Prostate gland (tissue), 2 donors: Measurements from ENCODE around the gene SIGLEC7. TPM values are rescaled to one million over a fixed set of nuclear protein-coding genes. Genes with fewer than 3 reads are reported as not detected.

Source experiments
- DNase-seq: peaks from one replicate; pipeline ENCODE4 v3.0.0-alpha.2; 2019; ENCODE audit warnings: low spot score
- H3K27ac ChIP-seq, 2 donors: fragments of 200-600 bp; sonication (generic); 2 replicates each; pipeline ENCODE4 v1.5.1; 2017 to 2019
- H3K27me3 ChIP-seq: fragments of 200-600 bp; sonication (generic); replicated peaks from 2 replicates; pipeline ENCODE4 v1.5.1; 2019; ENCODE audit not compliant: insufficient read depth
- H3K36me3 ChIP-seq, 2 donors: fragments of 200-600 bp; sonication (generic); 1 replicate in 1 of 2; 2 replicates in 1 of 2; pipeline versions ENCODE4 v1.5.1 to v1.8.1; 2017 to 2019
- H3K4me1 ChIP-seq: fragments of 200-600 bp; sonication (generic); replicated peaks from 2 replicates; pipeline ENCODE4 v1.5.1; 2019
- H3K4me3 ChIP-seq, 2 donors: fragments of 200-600 bp; sonication (generic); 2 replicates each; pipeline ENCODE4 v1.5.1; 2017 to 2019
- H3K9me3 ChIP-seq: fragments of 200-600 bp; sonication (generic); 2 replicates; pipeline ENCODE4 v1.5.1; 2017
- CTCF ChIP-seq, 4 experiments: fragments of 200-600 bp in 2 of 4; fragments of 450-650 bp in 2 of 4; sonication (generic) in 2 of 4; IDR thresholded peaks; 1 replicate in 3 of 4; 2 replicates in 1 of 4; pipeline ENCODE4 v1.5.1; 2016 to 2019; ENCODE audit warnings: antibody characterized with exemption in 4 of 4, mild to moderate bottlenecking in 2 of 4, moderate library complexity in 2 of 4
- POLR2A ChIP-seq: fragments of 450-650 bp; IDR thresholded peaks from one replicate; pipeline ENCODE4 v1.6.1; 2016; ENCODE audit warnings: antibody characterized with exemption, mild to moderate bottlenecking
- POLR2AphosphoS5 ChIP-seq: sonication (generic); formaldehyde crosslinking; IDR thresholded peaks from one replicate; pipeline ENCODE4 v1.6.1; 2017; ENCODE audit warnings: antibody characterized with exemption
- WGBS: methylation state at CpG from one replicate; pipeline ENCODE4 v1.1.5; 2018; 5-methylcytosine and 5-hydroxymethylcytosine counted together
- intact Hi-C: fragments of 100-400 bp; cut with DNase I; formaldehyde crosslinking; loops from one replicate; pipeline ENCODE4 v1.14.2; 2022
- total RNA-seq, 2 donors: library from RNA; depleted of rRNA; stranded (reverse); fragments of >200 nt; gene quantifications; one replicate each; pipeline ENCODE4 v1.1.0, GENCODE V29; 2016

The SIGLEC7 gene
- total RNA-seq, 2 donors from 2014 or later, result not detected

GRCh38 chr19:51194527-51195315, 52.6 kb downstream of the SIGLEC7 start:
- DNase-seq, result no peak
- peaks cover 3% of the 10 kb centered on the region for H3K27me3 ChIP-seq
- H3K27ac ChIP-seq, result no peak overlapping the region
- H3K9me3 ChIP-seq, result no peaks in the 10 kb centered on the region
- no peaks in the 10 kb centered on the region for H3K4me1 ChIP-seq
- TF ChIP-seq POLR2AphosphoS5, result no peak
- TF ChIP-seq POLR2A, result no peak
- TF ChIP-seq CTCF (IDR thresholded peaks at IDR 0.05), result no peak
- 50% methylated on average over 21 of the region's 21 CpGs for WGBS
- no peak overlapping the region for H3K4me3 ChIP-seq
- H3K36me3 ChIP-seq, result no peaks in the 10 kb centered on the region
- intact Hi-C loops, result no loop called here

GRCh38 chr19:51195316-51195586, 53.1 kb downstream of the SIGLEC7 start:
- H3K4me1 ChIP-seq, result no peaks in the 10 kb centered on the region
- H3K27ac ChIP-seq, result no peak overlapping the region
- no peak for TF ChIP-seq POLR2AphosphoS5
- TF ChIP-seq POLR2A, result no peak
- no peak for TF ChIP-seq CTCF (IDR thresholded peaks at IDR 0.05)
- no peaks in the 10 kb centered on the region for H3K36me3 ChIP-seq
- peaks cover 3% of the 10 kb centered on the region for H3K27me3 ChIP-seq
- H3K9me3 ChIP-seq, result no peaks in the 10 kb centered on the region
- no peak for DNase-seq
- intact Hi-C loops, result no loop called here
- no peak overlapping the region for H3K4me3 ChIP-seq
- WGBS, result 92% methylated on average over 9 of the region's 9 CpGs

- 84% methylated on average over 10 of the region's 10 CpGs for WGBS
- DNase-seq, result no peak
- peaks cover 3% of the 10 kb centered on the region for H3K27me3 ChIP-seq
Measured at GRCh38 chr19:51195616-51196015, 53.5 kb downstream of the SIGLEC7 start.

GRCh38 chr19:51196181-51196580, 54.1 kb downstream of the SIGLEC7 start:
- TF ChIP-seq CTCF (IDR thresholded peaks at IDR 0.05), result no peak
- no peak for TF ChIP-seq POLR2AphosphoS5
- TF ChIP-seq POLR2A, result no peak
- no peaks in the 10 kb centered on the region for H3K9me3 ChIP-seq
- no peak overlapping the region for H3K4me3 ChIP-seq
- 62% methylated on average over 5 of the region's 5 CpGs for WGBS
- peaks cover 3% of the 10 kb centered on the region for H3K27me3 ChIP-seq
- no peaks in the 10 kb centered on the region for H3K36me3 ChIP-seq
- no peaks in the 10 kb centered on the region for H3K4me1 ChIP-seq
- no peak for DNase-seq
- H3K27ac ChIP-seq, result no peak overlapping the region
- intact Hi-C loops, result no loop called here

More at GRCh38 chr19:51195616-51196015, 53.5 kb downstream of the SIGLEC7 start:
- H3K4me3 ChIP-seq, result no peak overlapping the region
- H3K4me1 ChIP-seq, result no peaks in the 10 kb centered on the region
- H3K9me3 ChIP-seq, result no peaks in the 10 kb centered on the region
- intact Hi-C loops, result no loop called here
- no peak overlapping the region for H3K27ac ChIP-seq
- H3K36me3 ChIP-seq, result no peaks in the 10 kb centered on the region
- no peak for TF ChIP-seq POLR2A
- TF ChIP-seq CTCF (IDR thresholded peaks at IDR 0.05), result no peak
- TF ChIP-seq POLR2AphosphoS5, result no peak

GRCh38 chr19:51198641-51199040, 56.5 kb downstream of the SIGLEC7 start:
- TF ChIP-seq POLR2A (no peak), POLR2AphosphoS5 (no peak), CTCF (IDR thresholded peaks at IDR 0.05) (no peak)
- 92% methylated on average over 8 of the region's 9 CpGs for WGBS
- intact Hi-C loops, result no loop called here
- Histone ChIP-seq H3K4me1 (no peaks in the 10 kb centered on the region), H3K27me3 (peaks cover 3% of the 10 kb centered on the region), H3K27ac (no peak overlapping the region), H3K9me3 (no peaks in the 10 kb centered on the region), H3K4me3 (no peak overlapping the region), H3K36me3 (no peaks in the 10 kb centered on the region)
- no peak for DNase-seq
